ENCODE results near the gene KRTAP9-7.

KRTAP9-7 gene

DNA sequence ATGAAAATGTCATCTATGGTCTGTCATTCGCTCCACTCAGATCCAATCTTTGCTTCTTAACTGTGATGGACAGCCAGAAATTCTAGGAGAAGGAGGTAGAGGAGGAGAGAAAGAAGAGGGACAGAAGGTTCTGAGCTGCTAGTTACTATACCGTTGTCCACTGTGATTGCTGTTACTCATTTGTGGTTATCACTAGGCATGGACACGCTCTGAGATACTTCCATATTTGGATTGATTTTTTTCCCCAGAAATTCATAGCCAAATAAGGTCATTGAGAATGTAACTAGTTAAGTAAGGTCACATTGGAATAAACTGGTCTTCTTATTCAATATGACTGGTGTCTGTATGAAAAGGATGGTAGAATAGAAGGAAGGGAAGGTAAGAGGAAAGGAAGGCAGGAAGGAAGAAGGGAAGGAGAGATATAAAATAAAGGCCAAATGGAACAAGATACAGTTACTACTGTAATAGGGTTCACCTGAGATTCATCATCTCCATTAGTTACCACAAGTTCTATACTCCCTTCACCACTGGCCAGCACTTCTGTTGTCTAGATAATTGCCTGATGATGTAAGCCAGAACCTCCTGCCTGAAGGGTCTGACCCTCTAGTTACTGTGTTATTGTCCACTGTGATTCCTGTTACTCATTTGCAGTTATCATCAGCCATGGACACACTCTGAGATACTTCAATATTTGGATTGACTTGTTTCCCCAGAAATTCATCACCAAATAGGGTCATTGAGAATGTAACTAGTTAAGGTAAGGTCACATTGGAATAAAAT is 2.9 kb downstream of the KRTAP9-7 start:
- peak; percentile 17 for DNase-seq

DNA sequence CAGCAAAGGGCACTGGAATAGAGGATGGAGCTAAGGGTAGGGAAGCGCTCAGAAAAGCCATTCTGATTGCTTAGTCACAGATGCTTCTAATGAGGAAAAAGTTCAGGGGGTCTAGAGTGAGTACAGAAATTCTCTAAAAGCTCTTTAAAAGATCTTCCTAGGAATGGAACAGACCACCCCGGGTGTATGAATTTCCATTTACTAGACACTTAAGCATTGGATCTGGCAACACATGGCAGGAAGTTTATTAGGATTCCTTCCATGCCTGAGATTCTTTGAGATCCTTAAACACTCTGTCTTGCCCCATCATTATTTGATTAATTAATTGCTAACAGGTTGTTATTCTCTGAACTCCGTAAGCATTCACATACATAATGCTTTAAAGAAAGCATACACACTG is 8.5 kb downstream of the KRTAP9-7 start:
- peak; percentile 96 for DNase-seq

DNA sequence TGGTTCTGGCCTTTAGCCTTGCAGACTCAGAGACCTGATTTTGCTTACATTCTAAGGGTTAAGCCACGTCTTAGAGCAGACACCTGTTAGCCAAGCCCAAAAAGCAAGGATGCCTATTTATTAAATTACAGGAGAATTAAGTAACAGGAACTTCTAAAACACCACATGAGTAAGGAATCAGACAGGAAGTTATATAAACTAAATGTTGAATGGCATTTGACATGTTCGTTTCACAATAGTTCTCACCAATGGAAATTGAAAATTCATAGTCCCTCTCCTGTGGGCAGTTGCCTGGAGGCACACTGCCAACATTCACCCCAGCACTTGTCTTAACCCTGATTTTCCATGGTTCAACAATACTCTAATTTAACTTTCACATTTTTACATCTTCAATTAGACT is 9.0 kb downstream of the KRTAP9-7 start:
- no peak for DNase-seq

GRCh38 chr17:41287050-41287449 is 11.6 kb downstream of the KRTAP9-7 start:
- DNase-seq: no peak

DNA sequence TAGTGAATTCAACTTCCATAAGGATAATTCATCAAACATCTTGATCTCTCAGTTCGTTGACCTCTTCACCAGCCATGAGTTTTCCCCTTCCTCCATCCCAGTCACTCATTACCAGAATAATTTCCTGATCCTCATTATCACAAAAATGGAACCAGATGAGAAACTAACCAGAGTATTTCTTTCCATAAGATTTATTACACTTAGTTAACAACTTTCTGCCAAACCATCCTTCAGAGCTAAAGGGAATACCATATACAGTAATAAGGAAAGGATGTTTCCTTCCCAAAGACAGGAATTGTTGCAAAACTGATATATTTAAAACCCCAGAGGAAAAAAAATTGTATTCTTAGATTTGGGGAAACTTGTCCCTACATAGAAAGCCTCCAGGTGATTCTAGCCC is 18.5 kb downstream of the KRTAP9-7 start:
- peak; percentile 67 for DNase-seq

GRCh38 chr17:41296846-41297245 is 21.3 kb downstream of the KRTAP9-7 start:
- DNase-seq: no peak

GRCh38 chr17:41298458-41299135 is 23.1 kb downstream of the KRTAP9-7 start:
- no peak for DNase-seq

GRCh38 chr17:41301204-41301790 is 25.8 kb downstream of the KRTAP9-7 start:
- DNase-seq: no peak

DNA sequence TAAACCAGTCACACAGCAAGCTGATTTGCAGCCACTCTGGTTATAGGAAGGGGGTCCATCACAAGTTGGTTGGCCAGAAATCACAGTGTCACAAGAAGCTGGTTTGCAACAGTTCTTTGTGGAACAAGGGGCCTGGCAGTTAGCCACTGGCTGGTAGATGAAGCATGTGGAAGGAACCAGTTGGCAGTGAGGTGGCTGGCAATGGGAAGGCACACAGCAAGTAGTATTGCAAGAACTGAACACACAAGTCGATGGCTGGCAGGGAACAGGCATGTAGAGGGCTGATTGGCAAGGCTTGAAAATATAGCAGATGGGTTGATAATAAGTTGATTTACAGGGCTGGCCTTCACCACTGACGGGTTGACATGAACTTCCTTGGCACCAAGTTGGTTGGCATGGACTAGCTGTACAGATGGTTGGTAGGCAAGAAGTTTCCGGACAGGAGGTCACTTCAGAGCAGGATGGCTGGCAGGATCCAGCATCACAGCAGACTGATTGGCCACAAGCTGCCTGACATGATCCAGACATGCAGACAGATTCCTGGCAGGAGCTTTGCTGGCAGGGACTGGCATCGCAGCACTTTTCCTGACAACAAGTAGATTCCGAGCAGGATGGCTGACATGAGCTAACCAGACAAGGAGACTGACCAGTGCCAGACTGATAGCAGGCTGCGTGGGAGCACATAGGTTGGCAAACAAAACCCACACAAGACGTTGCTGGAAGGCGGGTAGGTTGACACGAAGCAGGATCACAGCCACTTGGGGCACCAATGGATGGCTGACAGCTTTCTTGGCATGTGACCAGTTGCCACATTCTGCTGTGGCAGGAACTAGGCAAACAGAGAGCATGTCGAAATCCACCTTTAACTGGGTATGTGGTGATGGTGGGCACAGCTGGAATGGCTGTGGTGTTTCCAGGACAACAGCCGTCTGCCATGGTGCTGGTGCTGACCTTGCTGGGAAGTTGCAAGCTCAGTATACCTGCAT is 26.7 kb downstream of the KRTAP9-7 start, which contains the start of gene KRTAP29-1:
Gene KRTAP29-1 (minus strand): TSS at position 936 of the 986 bp plus-strand sequence. CDS start 0 bp downstream, at position 936.
- no peak for DNase-seq

DNA sequence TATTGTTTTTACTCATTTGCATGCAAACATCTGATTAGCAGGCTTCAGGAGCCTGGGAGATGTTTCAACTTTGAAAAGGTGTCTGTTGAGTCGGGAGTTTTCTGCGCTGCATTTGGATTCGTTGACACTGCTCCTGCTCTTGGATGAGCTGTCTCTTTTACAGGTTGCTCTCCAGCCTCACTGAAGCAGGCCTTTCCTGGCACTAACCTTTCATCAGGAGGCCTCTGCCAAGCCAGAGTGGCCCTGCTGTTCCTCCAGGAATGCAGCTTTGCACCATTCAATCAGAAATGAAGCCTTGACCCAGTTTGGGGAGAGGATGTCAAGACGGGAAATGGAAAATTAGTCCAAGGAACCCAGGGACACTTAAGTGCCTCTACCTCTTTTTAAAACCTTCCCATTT is 27.5 kb downstream of the KRTAP9-7 start:
- no peak for DNase-seq

DNA sequence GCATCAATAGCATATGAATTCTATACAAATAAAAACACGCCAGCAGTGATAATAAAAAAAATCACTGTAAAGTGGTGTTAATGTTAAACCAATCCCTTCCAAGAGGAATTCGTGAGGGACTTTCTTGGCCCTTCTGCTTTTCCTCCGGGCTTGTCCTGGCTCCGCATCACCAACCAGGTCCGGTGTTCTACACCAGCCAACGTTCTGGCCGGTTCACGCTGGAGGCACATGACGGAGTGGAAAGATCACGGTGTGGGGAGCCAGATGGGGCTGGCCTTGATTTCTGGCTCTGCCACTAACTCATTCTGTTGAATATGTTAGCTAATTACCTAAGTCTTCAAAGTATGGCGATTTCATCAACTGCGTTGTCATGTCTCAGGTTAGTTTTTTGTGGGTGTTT is 28.6 kb downstream of the KRTAP9-7 start:
- no peak for DNase-seq

- DNase-seq: no peak
Measured at GRCh38 chr17:41307647-41308046, 32.1 kb downstream of the KRTAP9-7 start.

- no peak for DNase-seq
Measured at GRCh38 chr17:41308251-41308917, 32.9 kb downstream of the KRTAP9-7 start.

DNA sequence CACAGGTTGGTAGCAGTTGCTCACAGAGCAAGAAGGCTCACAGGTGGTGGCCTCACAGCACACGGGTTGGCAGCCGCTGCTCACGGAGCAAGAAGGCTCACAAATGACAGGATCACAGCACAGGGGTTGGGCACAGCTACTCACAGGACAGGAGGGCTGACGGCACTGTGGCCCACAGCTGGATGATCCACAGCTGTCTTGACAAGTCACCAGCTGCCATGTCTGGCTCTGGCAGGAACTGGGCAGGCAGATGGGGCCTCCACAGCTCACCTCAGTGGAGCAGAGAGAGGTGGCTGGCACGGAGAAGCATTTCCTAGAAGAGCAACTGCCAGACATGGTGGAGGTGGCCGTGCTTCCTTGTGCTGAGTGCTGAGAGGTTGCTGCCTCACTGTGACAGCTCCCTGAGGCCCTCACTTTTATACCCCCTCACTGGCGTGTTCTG is 33.4 kb downstream of the KRTAP9-7 start, which contains the start of gene KRTAP16-1:
Gene KRTAP16-1 (minus strand): TSS at position 392 of the 442 bp plus-strand sequence. CDS start 56 bp downstream, at position 336.
- no peak for DNase-seq

DNA sequence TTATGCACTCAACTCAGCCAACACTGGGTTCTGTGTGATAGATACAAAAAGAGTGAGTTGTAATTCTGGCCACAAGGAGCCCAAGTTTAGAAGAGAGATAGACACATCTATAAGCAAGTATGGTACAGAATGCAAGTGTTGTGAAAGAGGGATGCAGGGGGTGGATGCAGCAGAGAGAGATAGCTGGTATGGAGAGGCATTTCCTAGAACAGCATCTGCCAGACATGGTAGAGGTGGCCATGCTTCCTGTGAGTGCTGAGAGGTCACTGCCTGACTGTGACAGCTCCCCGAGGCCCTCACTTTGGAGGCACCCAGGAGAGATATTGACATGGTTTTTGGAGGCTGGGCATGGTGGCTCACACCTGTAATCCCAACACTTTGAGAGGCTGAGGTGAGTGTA is 35.6 kb downstream of the KRTAP9-7 start:
- no peak for DNase-seq

- no peak for DNase-seq
Measured at GRCh38 chr17:41315204-41315794, 39.8 kb downstream of the KRTAP9-7 start, which contains the start of gene KRTAP17-1. KRTAP17-1 (minus strand) TSS chr17:41315710; CDS start chr17:41315650, 60 bp downstream.

GRCh38 chr17:41315814-41316445 is 40.4 kb downstream of the KRTAP9-7 start:
- no peak for DNase-seq

DNA sequence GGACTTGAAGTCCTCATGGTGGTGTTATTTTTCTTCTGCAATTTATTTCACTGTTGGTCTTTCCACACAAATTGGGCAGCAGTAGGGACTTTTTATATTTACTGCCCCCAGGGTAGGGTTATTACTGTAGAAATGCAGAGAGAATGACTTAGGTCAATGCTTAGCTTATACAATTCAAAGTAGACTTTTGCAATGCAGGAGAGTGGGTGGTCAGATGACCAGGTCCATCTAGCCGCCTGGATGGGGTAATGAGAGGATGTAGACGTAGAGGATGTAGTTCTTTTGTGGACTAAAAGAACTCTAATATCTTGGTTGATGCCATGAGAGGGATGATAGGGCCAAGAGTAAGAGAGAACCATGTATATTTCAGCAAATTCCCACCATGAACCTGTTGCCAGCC is 42.7 kb downstream of the KRTAP9-7 start:
- DNase-seq: no peak

GRCh38 chr17:41322094-41322902 is 46.8 kb downstream of the KRTAP9-7 start:
- DNase-seq: peak; percentile 71

All from fibroblast of skin of right quadriceps (primary cell).